GM12878 (cell line): ENCODE measurements around the gene TSHZ1. TPM values are rescaled to one million over a fixed set of nuclear protein-coding genes. Genes with fewer than 3 reads are reported as not detected.

ENCODE experiments used
- ATAC-seq: fragments of 200-7000 bp; cut with Tn5 transposase; 3 replicates; pipeline ENCODE4 v1.9.1; 2020; ENCODE audit warnings: mild to moderate bottlenecking, moderate library complexity
- BruUV-seq: library from RNA; stranded (reverse); fragments of 400-500 nt; replicated peaks from 2 replicates; lab custom pipeline; 2021; lab: Mats Ljungman, UMichigan
- CTCF ChIA-PET: fragments of 300-600 bp; sonication (Branson Sonifier 250); formaldehyde crosslinking; extraction: SDS; loops from one replicate; lab custom pipeline; 2021; ENCODE audit warnings: inconsistent platforms; lab: Yijun Ruan, JAX
- POLR2A ChIA-PET: fragments of 350-600 bp; formaldehyde crosslinking; extraction: SDS; loops from one replicate; lab custom pipeline; 2021; ENCODE audit warnings: inconsistent platforms; lab: Charles Lee
- RAD21 ChIA-PET: fragments of 300-600 bp; sonication (Branson Sonifier 250); formaldehyde crosslinking; loops from one replicate; lab custom pipeline; 2023; ENCODE audit warnings: antibody characterized with exemption; ENCODE audit not compliant: unreplicated experiment; lab: Charles Lee
- SMC1A ChIA-PET: fragments of 300-600 bp; sonication (Branson Sonifier 250); formaldehyde crosslinking; loops from one replicate; lab custom pipeline; 2023; ENCODE audit not compliant: unreplicated experiment, uncharacterized antibody; lab: Charles Lee
- DNase-seq: peaks from one replicate; pipeline ENCODE4 v3.0.0-alpha.2; 2011; ENCODE audit warnings: low read depth, low spot score
- FAIRE-seq: peaks from 3 replicates; lab custom pipeline; 2011; peaks lifted over from hg19 to GRCh38; lab: Jason Lieb, UNC
- H2AFZ ChIP-seq: 2 replicates; pipeline ENCODE4 v1.6.0; 2011; ENCODE audit warnings: low read depth, low read length, control low read depth; ENCODE audit not compliant: control insufficient read depth
- H3K27ac ChIP-seq: 2 replicates; pipeline ENCODE4 v1.5.1; 2011; ENCODE audit warnings: control low read depth; ENCODE audit not compliant: control insufficient read depth, insufficient read depth
- H3K27me3 ChIP-seq, 2 experiments: replicated peaks in 1 of 2; 2 replicates each; pipeline versions ENCODE4 v1.6.0 to v1.6.1; 2011; ENCODE audit warnings: low read length in 1 of 2; ENCODE audit not compliant: control insufficient read depth in 2 of 2, insufficient read depth in 2 of 2
- H3K36me3 ChIP-seq, 2 experiments: 2 replicates each; pipeline ENCODE4 v1.5.1; 2011; ENCODE audit warnings: low read length in 1 of 2; ENCODE audit not compliant: control insufficient read depth in 2 of 2, insufficient read depth in 2 of 2
- H3K4me1 ChIP-seq: 2 replicates; pipeline ENCODE4 v1.6.1; 2011; ENCODE audit warnings: mild to moderate bottlenecking, low read length, moderate library complexity, mixed read lengths; ENCODE audit not compliant: control insufficient read depth, insufficient read depth
- H3K4me2 ChIP-seq: 2 replicates; pipeline ENCODE4 v1.6.0; 2011; ENCODE audit warnings: control low read depth; ENCODE audit not compliant: control insufficient read depth, insufficient read depth
- H3K4me3 ChIP-seq: fragments of 200-600 bp; sonication (generic); 2 replicates; pipeline ENCODE4 v1.5.1; 2016
- H3K79me2 ChIP-seq: 2 replicates; pipeline ENCODE4 v1.6.0; 2011; ENCODE audit warnings: low read length; ENCODE audit not compliant: control insufficient read depth, insufficient read depth
- H3K9ac ChIP-seq: 2 replicates; pipeline ENCODE4 v1.8.0; 2011; ENCODE audit warnings: low read length, control low read depth, mixed read lengths; ENCODE audit not compliant: control insufficient read depth, insufficient read depth
- H3K9me3 ChIP-seq: replicated peaks from 3 replicates; pipeline ENCODE4 v1.5.1; 2011; ENCODE audit warnings: mild to moderate bottlenecking, low read length; ENCODE audit not compliant: control insufficient read depth, insufficient read depth
- H4K20me1 ChIP-seq: 2 replicates; pipeline ENCODE4 v1.6.0; 2011; ENCODE audit not compliant: control insufficient read depth, insufficient read depth
- BCLAF1 ChIP-seq: fragments of 450-650 bp; IDR thresholded peaks from 2 replicates; pipeline ENCODE4 v1.6.1; 2017; ENCODE audit warnings: antibody characterized with exemption, mild to moderate bottlenecking, moderate library complexity
- BHLHE40 ChIP-seq, 2 experiments: fragments of 450-650 bp in 1 of 2; IDR thresholded peaks; 2 replicates each; pipeline ENCODE4 v1.6.1; 2011 to 2017; ENCODE audit warnings: low read depth in 2 of 2, borderline replicate concordance in 1 of 2, improper control_type of control experiment in 1 of 2, low read length in 1 of 2, mild to moderate bottlenecking in 1 of 2
- BRCA1 ChIP-seq: IDR thresholded peaks from 2 replicates; pipeline ENCODE4 v1.6.1; 2011; ENCODE audit warnings: low read depth, low read length, improper control_type of control experiment
- DPF2 ChIP-seq: fragments of 450-650 bp; IDR thresholded peaks from 2 replicates; pipeline ENCODE4 v1.6.1; 2017; ENCODE audit warnings: mild to moderate bottlenecking
- IKZF1 ChIP-seq: fragments of 450-650 bp; conservative IDR thresholded peaks from 2 replicates; pipeline ENCODE4 v1.6.1; 2017; ENCODE audit warnings: antibody characterized with exemption, mild to moderate bottlenecking
- PKNOX1 ChIP-seq: fragments of 450-650 bp; IDR thresholded peaks from 2 replicates; pipeline ENCODE4 v1.6.1; 2016; ENCODE audit warnings: mild to moderate bottlenecking
- RUNX3 ChIP-seq: IDR thresholded peaks from 2 replicates; pipeline ENCODE4 v1.6.1; 2012; ENCODE audit warnings: low read length, inconsistent platforms
- SUPT20H ChIP-seq: IDR thresholded peaks from 2 replicates; pipeline ENCODE4 v1.6.1; 2011; ENCODE audit warnings: low read depth, mild to moderate bottlenecking, low read length, moderate library complexity, borderline replicate concordance; ENCODE audit not compliant: control insufficient read depth
- ZNF217 ChIP-seq: fragments of 450-650 bp; IDR thresholded peaks from 2 replicates; pipeline ENCODE4 v1.6.1; 2017; ENCODE audit warnings: antibody characterized with exemption, mild to moderate bottlenecking
- ZNF24 ChIP-seq: fragments of 450-650 bp; IDR thresholded peaks from 2 replicates; pipeline ENCODE4 v1.6.1; 2017; ENCODE audit warnings: antibody characterized with exemption, mild to moderate bottlenecking
- ZNF384 ChIP-seq: IDR thresholded peaks from 2 replicates; pipeline ENCODE4 v1.6.1; 2012; ENCODE audit warnings: low read depth, mild to moderate bottlenecking, low read length, improper control_type of control experiment, borderline replicate concordance
- WGBS: methylation state at CpG from one replicate; pipeline ENCODE4 v1.1.6; 2016; ENCODE audit warnings: low lambda C conversion rate; ENCODE audit not compliant: insufficient replicate concordance, insufficient coverage; ENCODE audit errors: missing lambda C conversion rate; 5-methylcytosine and 5-hydroxymethylcytosine counted together
- in situ Hi-C: fragments of 300-500 bp; cut with MboI; formaldehyde crosslinking; loops from 9 replicates; pipeline ENCODE4 v1.14.3; 2018; ENCODE audit warnings: mixed read lengths
- intact Hi-C: fragments of 100-400 bp; cut with micrococcal nuclease; formaldehyde crosslinking; loops from one replicate; pipeline ENCODE4 v1.14.2; 2022; ENCODE audit not compliant: unreplicated experiment
- polyA plus RNA-seq, 11 experiments: library from polyadenylated mRNA; depleted of rRNA in 4 of 11; unstranded in 6 of 11; stranded (reverse) in 5 of 11; fragments of >200 nt; fragmentation: Nextera tagmentation in 4 of 11; fragmentation: Illumina TruSeq in 1 of 11; extraction: Ambion mirVana in 4 of 11; extraction: Trizol in 1 of 11; gene quantifications; 1 replicate in 1 of 11; 2 replicates in 10 of 11; pipeline versions ENCODE4 v1.2.1 to v1.2.3, GENCODE V29; 2011 to 2016; ENCODE audit warnings: inconsistent platforms in 2 of 11, missing spikeins in 2 of 11, low read depth in 1 of 11
- total RNA-seq, 4 experiments: library from RNA; depleted of rRNA in 3 of 4; stranded (reverse); fragments of >200 nt in 3 of 4; fragmentation: Illumina TruSeq in 1 of 4; extraction: Trizol in 1 of 4; gene quantifications; 2 replicates each; pipeline versions ENCODE4 v1.2.1 to v1.2.3, GENCODE V29; 2013 to 2021

Gene TSHZ1
- total and polyA plus RNA-seq, 10 of the 15 experiments (the other 5 are each of a cell fraction or from before 2014, with no cell fraction given): 2.2 to 15.2 (median 5.1) TPM

- CTCF ChIA-PET: no interaction called here
- H3K27me3 ChIP-seq: no peaks in the 10 kb centered on the region
- H3K4me1 ChIP-seq: peaks cover 9% of the 10 kb centered on the region; the same call in 1 of the 2 replicates
- TF ChIP-seq BHLHE40 (IDR thresholded peaks at IDR 0.05; ENCODE audit: borderline replicate concordance in 1 of 2, low read depth in 2 of 2, low read length in 1 of 2) (peak in 1 of 2 experiments; percentile 30; a peak in 1 of 4 replicates), ZNF384 (no peak), BRCA1 (no peak), SUPT20H (no peak)
- BruUV-seq: no TSS peak
- in situ Hi-C loops: loop anchor here (25.0 kb wide), 1 partner anchor 1901 kb away; no protein-coding TSS in a partner anchor
- peaks cover 54% of the 10 kb centered on the region for H3K79me2 ChIP-seq
- DNase-seq: no peak
- peak overlapping the region; percentile 58 for H3K27ac ChIP-seq
- SMC1A ChIA-PET: no interaction called here
- RAD21 ChIA-PET: no interaction called here
- peak overlapping the region; percentile 69 for H3K9ac ChIP-seq
- peak overlapping the region; percentile 67 for H3K4me3 ChIP-seq
- no peak for ATAC-seq
- H3K4me2 ChIP-seq: peak overlapping the region; percentile 45; the same call in 1 of the 2 replicates
- under 1% methylated on average over 28 of the region's 66 CpGs for WGBS
- intact Hi-C loops: loop anchor here (5.0 kb wide), 2 partner anchors 559 to 614 kb away; partner anchors contain the start of gene ZNF407
- no peaks in the 10 kb centered on the region for H3K36me3 ChIP-seq
- no peaks in the 10 kb centered on the region for H4K20me1 ChIP-seq
- no peak for FAIRE-seq
- POLR2A ChIA-PET: no interaction called here
- H2AFZ ChIP-seq: peak overlapping the region; percentile 45
- no peaks in the 10 kb centered on the region for H3K9me3 ChIP-seq
Observed at GRCh38 chr18:75211626-75211952, 992 bp downstream of the TSHZ1 start.

- ChIA-PET SMC1A (interaction anchor here (1.1 to 1.7 kb wide), 4 partner anchors 40 to 267 kb away, joined by 3 to 5 read pairs (median 4); no protein-coding TSS in a partner anchor), CTCF (interaction anchor here (0.7 kb wide), 1 partner anchor 34 kb away, joined by 3 read pairs; no protein-coding TSS in a partner anchor), POLR2A (interaction anchor here (0.6 kb wide), 1 partner anchor 245 kb away, joined by 3 read pairs; no protein-coding TSS in a partner anchor), RAD21 (no interaction called here)
- peak; percentile 82 for FAIRE-seq
- Histone ChIP-seq H3K4me3 (peak overlapping the region; percentile 67), H2AFZ (peak overlapping the region; percentile 45), H3K79me2 (peaks cover 51% of the 10 kb centered on the region), H3K9me3 (no peaks in the 10 kb centered on the region), H3K27ac (peak overlapping the region; percentile 58), H3K9ac (peak overlapping the region; percentile 69), H3K36me3 (no peaks in the 10 kb centered on the region), H3K27me3 (no peaks in the 10 kb centered on the region), H4K20me1 (no peaks in the 10 kb centered on the region), H3K4me2 (peak overlapping the region; percentile 45), H3K4me1 (peaks cover 10% of the 10 kb centered on the region; the same call in 1 of the 2 replicates)
- in situ Hi-C loops (loop anchor here (25.0 kb wide), 1 partner anchor 1900 kb away; no protein-coding TSS in a partner anchor), intact Hi-C loops (loop anchor here (5.0 kb wide), 2 partner anchors 560 to 615 kb away; partner anchors contain the start of gene ZNF407)
- 16% methylated on average over 18 of the region's 38 CpGs for WGBS
- ATAC-seq: no peak
- no peak for DNase-seq
- no TSS peak for BruUV-seq
- peak; percentile 48; the same call in 1 of the 2 replicates for TF ChIP-seq ZNF217
- TF ChIP-seq DPF2: peak; percentile 46; the same call in 1 of the 2 replicates
- peak; percentile 46; the same call in 1 of the 2 replicates for TF ChIP-seq PKNOX1
- TF ChIP-seq IKZF1: peak; percentile 59
- peak; percentile 48; the same call in 1 of the 2 replicates for TF ChIP-seq RUNX3
- TF ChIP-seq ZNF24: no peak
- TF ChIP-seq BCLAF1: no peak
Observed at GRCh38 chr18:75211953-75212750, 1.6 kb downstream of the TSHZ1 start.
